Lung (tissue), 12 donors: ENCODE results near the gene GPD1. TPM values are rescaled to one million over a fixed set of nuclear protein-coding genes. Genes with fewer than 3 reads are reported as not detected.

ENCODE experiments used
- ATAC-seq: fragments of 200-7000 bp; cut with Tn5 transposase; one replicate; pipeline ENCODE4 v1.9.1; 2020; ENCODE audit warnings: moderate number of reproducible peaks; ENCODE audit not compliant: insufficient read depth, low FRiP score
- DNase-seq, 3 donors: peaks; one replicate each; pipeline ENCODE4 v3.0.0-alpha.2; 2013 to 2017
- H3K27ac ChIP-seq, 2 donors: one replicate each; pipeline ENCODE4 v1.5.1; 2013; ENCODE audit warnings: mild to moderate bottlenecking in 2 of 2, moderate library complexity in 2 of 2, control low read depth in 1 of 2, inconsistent platforms in 1 of 2, low read depth in 1 of 2, low read length in 1 of 2
- H3K27me3 ChIP-seq, 3 donors: one replicate each; pipeline ENCODE4 v1.5.1; 2013; ENCODE audit warnings: low read length in 2 of 3; ENCODE audit not compliant: control insufficient read depth in 3 of 3, insufficient read depth in 3 of 3
- H3K36me3 ChIP-seq, 4 donors: one replicate each; pipeline ENCODE4 v1.5.1; 2013; ENCODE audit warnings: low read length in 4 of 4, mild to moderate bottlenecking in 1 of 4, moderate library complexity in 1 of 4; ENCODE audit not compliant: control insufficient read depth in 4 of 4, insufficient read depth in 4 of 4
- H3K4me1 ChIP-seq, 5 donors: one replicate each; pipeline ENCODE4 v1.5.1; 2013; ENCODE audit warnings: low read length in 5 of 5, mild to moderate bottlenecking in 2 of 5, moderate library complexity in 1 of 5; ENCODE audit not compliant: control insufficient read depth in 5 of 5, insufficient read depth in 5 of 5
- H3K4me3 ChIP-seq: one replicate; pipeline ENCODE4 v1.5.1; 2013; ENCODE audit warnings: mild to moderate bottlenecking, control low read depth, moderate library complexity
- H3K9ac ChIP-seq, 2 donors: one replicate each; pipeline ENCODE4 v1.5.1; 2013; ENCODE audit warnings: low read length in 2 of 2, control low read depth in 1 of 2; ENCODE audit not compliant: insufficient read depth in 1 of 2
- H3K9me3 ChIP-seq, 4 donors: one replicate each; pipeline ENCODE4 v1.5.1; 2013; ENCODE audit warnings: low read length in 3 of 4, mild to moderate bottlenecking in 1 of 4, moderate library complexity in 1 of 4; ENCODE audit not compliant: control insufficient read depth in 4 of 4, insufficient read depth in 3 of 4
- CTCF ChIP-seq: IDR thresholded peaks from 2 replicates; pipeline ENCODE4 v1.5.1; 2012; ENCODE audit warnings: mild to moderate bottlenecking; ENCODE audit errors: control extremely low read depth, extremely low read depth
- WGBS, 2 donors: extraction: QIAGEN DNeasy Blood & Tissue Kit; methylation state at CpG; one replicate each; pipeline ENCODE4 v1.1.7; 2013; 5-methylcytosine and 5-hydroxymethylcytosine counted together
- polyA plus RNA-seq, 2 donors: library from polyadenylated mRNA; stranded (reverse); fragments of 200-250 nt; gene quantifications; one replicate each; pipeline ENCODE4 v1.2.1, GENCODE V29; 2013
- total RNA-seq, 2 donors: library from RNA; depleted of rRNA in 1 of 2; stranded (reverse); fragments of >200 nt in 1 of 2; gene quantifications; one replicate each; pipeline ENCODE4 v1.2.1, GENCODE V29; 2014 to 2021
- donor health status: control.
- donor health status: control.
- donor health status: Bipolar disorder and iron deficiency.
- donor health status: healthy.
- donor health status: DM: yes; HTN: yes; CAD: no.

The GPD1 gene
- total and polyA plus RNA-seq, 4 donors, result 1.7 to 20.0 (median 9.9) TPM; not detected in 1

- H3K27me3 ChIP-seq, result no peaks in the 10 kb centered on the region
- WGBS, 2 donors, result 45 to 74% methylated on average over 8 of the region's 8 CpGs
- no peak overlapping the region for H3K9ac ChIP-seq
- peaks cover 0 to 12% (median 0%) of the 10 kb centered on the region in 5 donors for H3K4me1 ChIP-seq
- H3K27ac ChIP-seq, result peak overlapping the region; percentile 73 to 88
- H3K36me3 ChIP-seq, result peaks cover 0 to 3% (median 0%) of the 10 kb centered on the region in 4 donors
- TF ChIP-seq CTCF, result no peak
- H3K9me3 ChIP-seq, result no peaks in the 10 kb centered on the region
- H3K4me3 ChIP-seq, result no peak overlapping the region
- no peak for ATAC-seq
- DNase-seq, result no peak
These were observed 6.4 kb downstream of the GPD1 start for GRCh38 chr12:50110127-50110761.

- no peak for TF ChIP-seq CTCF
- 31 to 34% methylated on average over 7 of the region's 7 CpGs for WGBS, 2 donors
- peaks cover 0 to 12% (median 0%) of the 10 kb centered on the region in 5 donors for H3K4me1 ChIP-seq
- no peaks in the 10 kb centered on the region for H3K27me3 ChIP-seq
- no peak overlapping the region for H3K9ac ChIP-seq
- H3K36me3 ChIP-seq, result peaks cover 0 to 4% (median 2%) of the 10 kb centered on the region in 4 donors
- H3K27ac ChIP-seq, result peak overlapping the region; percentile 73 to 88
- no peak overlapping the region for H3K4me3 ChIP-seq
- ATAC-seq (no peak), DNase-seq (peak in 1 of 3 donors; percentile 23)
- H3K9me3 ChIP-seq, result no peaks in the 10 kb centered on the region
These were observed 7.0 kb downstream of the GPD1 start for GRCh38 chr12:50110762-50111351.

- H3K4me1 ChIP-seq, result peaks cover 0 to 12% (median 0%) of the 10 kb centered on the region in 5 donors
- no peak overlapping the region for H3K9ac ChIP-seq
- WGBS, 2 donors, result 10 to 14% methylated on average over 19 of the region's 19 CpGs
- DNase-seq (no peak), ATAC-seq (no peak)
- peaks cover 0 to 4% (median 2%) of the 10 kb centered on the region in 4 donors for H3K36me3 ChIP-seq
- no peaks in the 10 kb centered on the region for H3K27me3 ChIP-seq
- peak overlapping the region; percentile 65 to 88 for H3K27ac ChIP-seq
- TF ChIP-seq CTCF, result no peak
- no peaks in the 10 kb centered on the region for H3K9me3 ChIP-seq
- H3K4me3 ChIP-seq, result no peak overlapping the region
These were observed 7.5 kb downstream of the GPD1 start for GRCh38 chr12:50111395-50111692.
